ENCODE results near the gene MCM5. TPM values are rescaled to one million over a fixed set of nuclear protein-coding genes. Genes with fewer than 3 reads are reported as not detected.
"Not testable (repeated sequence)": the region's sequence is repeated elsewhere in the genome, so short reads cannot be mapped to it uniquely, and the experiment has no call there.

MCM5 gene
- polyA plus RNA-seq, 3 donors = 23.4 to 39.8 (median 25.5) TPM

GRCh38 chr22:35459423-35459894 is 59.5 kb downstream of the MCM5 start:
- H3K9me3 ChIP-seq (replicated peaks in 1 of 2; ENCODE audit: control insufficient read depth in 1 of 2, insufficient read depth in 1 of 2, low read length in 2 of 2) = no peaks in the 10 kb centered on the region
- Mint-ChIP-seq H3K36me3 (peaks cover 0 to 3% of the 10 kb centered on the region in 2 donors), H3K4me1 (peaks cover 12% of the 10 kb centered on the region), H3K27me3 (ENCODE audit: low read depth in 3 of 3) (peaks cover 0 to 5% (median 2%) of the 10 kb centered on the region in 3 donors), H3K27ac (no peak overlapping the region), H3K9me3 (peaks cover 0 to 5% (median 0%) of the 10 kb centered on the region in 7 donors), H3K4me3 (no peak overlapping the region)
- no peaks in the 10 kb centered on the region for H3K36me3 ChIP-seq (replicated peaks in 1 of 2; ENCODE audit: control insufficient read depth in 1 of 2, insufficient read depth in 2 of 2, low read length in 2 of 2)
- no peak for DNase-seq
- H3K4me3 ChIP-seq (replicated peaks in 1 of 3; ENCODE audit: low read depth in 2 of 3, low read length in 3 of 3) = no peak overlapping the region
- H3K9ac ChIP-seq (ENCODE audit: insufficient read depth, low read length, poor library complexity, severe bottlenecking) = no peak overlapping the region
- no peaks in the 10 kb centered on the region for H4K20me1 ChIP-seq (ENCODE audit: insufficient read depth, low read length)
- H3K27me3 ChIP-seq (ENCODE audit: control insufficient read depth in 2 of 2, insufficient read depth in 2 of 2, low read length in 2 of 2) = no peaks in the 10 kb centered on the region
- no peak overlapping the region for H3K27ac ChIP-seq (ENCODE audit: low read depth in 1 of 2, low read length in 2 of 2)
- no peak for TF ChIP-seq CTCF (IDR thresholded peaks at IDR 0.05)
- WGBS (ENCODE audit: insufficient coverage) = 92% methylated on average over 2 of the region's 14 CpGs
- intact Hi-C loops (cut with micrococcal nuclease) = no loop called here
- H2AFZ ChIP-seq (ENCODE audit: insufficient read depth, low read depth, low read length, poor library complexity, severe bottlenecking) = no peak overlapping the region
- peaks cover 0 to 4% of the 10 kb centered on the region in 2 donors for H3K4me1 ChIP-seq (ENCODE audit: control insufficient read depth in 1 of 2, insufficient read depth in 2 of 2, low read length in 2 of 2)
- no peak overlapping the region for H3K4me2 ChIP-seq (replicated peaks; ENCODE audit: extremely low read depth, low read length, poor library complexity, severe bottlenecking)
- no peaks in the 10 kb centered on the region for H3K79me2 ChIP-seq (ENCODE audit: insufficient read depth, low read length)

GRCh38 chr22:35459976-35460375 is 60.0 kb downstream of the MCM5 start:
- H3K36me3 Mint-ChIP-seq; H3K4me3 ChIP-seq (replicated peaks in 1 of 3; ENCODE audit: low read depth in 2 of 3, low read length in 3 of 3); H3K79me2 ChIP-seq (ENCODE audit: insufficient read depth, low read length); H3K27me3 Mint-ChIP-seq (ENCODE audit: low read depth in 3 of 3); H3K9me3 Mint-ChIP-seq; H4K20me1 ChIP-seq (ENCODE audit: insufficient read depth, low read length); H3K9ac ChIP-seq (ENCODE audit: insufficient read depth, low read length, poor library complexity, severe bottlenecking); H3K4me3 Mint-ChIP-seq; DNase-seq; intact Hi-C loops (cut with micrococcal nuclease); H3K27ac ChIP-seq (ENCODE audit: low read depth in 1 of 2, low read length in 2 of 2); H3K36me3 ChIP-seq (replicated peaks in 1 of 2; ENCODE audit: control insufficient read depth in 1 of 2, insufficient read depth in 2 of 2, low read length in 2 of 2); H2AFZ ChIP-seq (ENCODE audit: insufficient read depth, low read depth, low read length, poor library complexity, severe bottlenecking); H3K27ac Mint-ChIP-seq; H3K27me3 ChIP-seq (ENCODE audit: control insufficient read depth in 2 of 2, insufficient read depth in 2 of 2, low read length in 2 of 2); H3K4me2 ChIP-seq (replicated peaks; ENCODE audit: extremely low read depth, low read length, poor library complexity, severe bottlenecking); H3K9me3 ChIP-seq (replicated peaks in 1 of 2; ENCODE audit: control insufficient read depth in 1 of 2, insufficient read depth in 1 of 2, low read length in 2 of 2); H3K4me1 ChIP-seq (ENCODE audit: control insufficient read depth in 1 of 2, insufficient read depth in 2 of 2, low read length in 2 of 2): not testable (repeated sequence)
- peaks cover 12% of the 10 kb centered on the region for H3K4me1 Mint-ChIP-seq
- 99% methylated on average over 7 of the region's 10 CpGs for WGBS (ENCODE audit: insufficient coverage)
